HepG2 (cell line): ENCODE data around the gene UBE2O. TPM values are rescaled to one million over a fixed set of nuclear protein-coding genes. Genes with fewer than 3 reads are reported as not detected.

ENCODE experiments used
- HIC2 ChIP-seq: sonication (generic); formaldehyde crosslinking; IDR thresholded peaks from 2 replicates; pipeline ENCODE4 v1.9.0; 2022; ENCODE audit warnings: low read depth, missing genetic modification reagents
- KAT7 ChIP-seq: IDR thresholded peaks from 2 replicates; pipeline ENCODE4 v1.6.1; 2018; ENCODE audit warnings: borderline replicate concordance, missing compliant biosample characterization
- MAZ ChIP-seq, 2 experiments: sonication (generic) in 1 of 2; formaldehyde crosslinking in 1 of 2; IDR thresholded peaks; 2 replicates each; pipeline versions ENCODE4 v1.5.0 to v1.6.1; 2012 to 2020; ENCODE audit warnings: low read depth in 2 of 2, mild to moderate bottlenecking in 2 of 2, borderline replicate concordance in 1 of 2, improper control_type of control experiment in 1 of 2, low read length in 1 of 2, missing genetic modification reagents in 1 of 2, moderate library complexity in 1 of 2
- MTF2 ChIP-seq: sonication (generic); formaldehyde crosslinking; IDR thresholded peaks from 2 replicates; pipeline ENCODE4 v1.5.0; 2020; ENCODE audit warnings: missing genetic modification reagents, borderline replicate concordance
- NFATC3 ChIP-seq: sonication (generic); formaldehyde crosslinking; IDR thresholded peaks from 2 replicates; pipeline ENCODE4 v1.5.1; 2020; ENCODE audit warnings: mild to moderate bottlenecking, missing genetic modification reagents
- NKX3-1 ChIP-seq: sonication (generic); formaldehyde crosslinking; IDR thresholded peaks from 2 replicates; pipeline ENCODE4 v1.5.0; 2020; ENCODE audit warnings: missing genetic modification reagents
- POLR2AphosphoS5 ChIP-seq: IDR thresholded peaks from 2 replicates; pipeline ENCODE4 v1.6.1; 2012; ENCODE audit warnings: low read depth, low read length
- SNAI1 ChIP-seq: sonication (generic); formaldehyde crosslinking; IDR thresholded peaks from 2 replicates; pipeline ENCODE4 v1.5.0; 2020; ENCODE audit warnings: mild to moderate bottlenecking, missing genetic modification reagents, borderline replicate concordance
- SP4 ChIP-seq: sonication (generic); formaldehyde crosslinking; IDR thresholded peaks from 2 replicates; pipeline ENCODE4 v1.8.1; 2023; ENCODE audit warnings: mild to moderate bottlenecking, missing genetic modification reagents
- SP5 ChIP-seq: IDR thresholded peaks from 2 replicates; pipeline ENCODE4 v1.6.1; 2016; ENCODE audit warnings: low read depth, borderline replicate concordance
- ZBTB37 ChIP-seq: sonication (generic); formaldehyde crosslinking; IDR thresholded peaks from 2 replicates; pipeline ENCODE4 v1.4.0; 2020; ENCODE audit warnings: mild to moderate bottlenecking, missing genetic modification reagents
- ZNF329 ChIP-seq: sonication (generic); formaldehyde crosslinking; IDR thresholded peaks from 2 replicates; pipeline ENCODE4 v1.9.0; 2021; ENCODE audit warnings: low read depth, mild to moderate bottlenecking, missing genetic modification reagents
- ZNF691 ChIP-seq: sonication (generic); formaldehyde crosslinking; IDR thresholded peaks from 2 replicates; pipeline ENCODE4 v1.4.0; 2020; ENCODE audit warnings: missing genetic modification reagents, low read depth, mild to moderate bottlenecking, borderline replicate concordance
- ZNF781 ChIP-seq: sonication (generic); formaldehyde crosslinking; IDR thresholded peaks from 2 replicates; pipeline ENCODE4 v1.5.1; 2020; ENCODE audit warnings: borderline replicate concordance, mild to moderate bottlenecking, missing genetic modification reagents; ENCODE audit errors: not compliant biosample characterization
- ZNF782 ChIP-seq: sonication (generic); formaldehyde crosslinking; IDR thresholded peaks from 2 replicates; pipeline ENCODE4 v1.4.0; 2020; ENCODE audit warnings: missing genetic modification reagents, mild to moderate bottlenecking, borderline replicate concordance
- ZSCAN31 ChIP-seq: sonication (generic); formaldehyde crosslinking; IDR thresholded peaks from 2 replicates; pipeline ENCODE4 v1.5.0; 2020; ENCODE audit warnings: low read depth, mild to moderate bottlenecking, missing genetic modification reagents
- polyA plus RNA-seq, 8 experiments: library from polyadenylated mRNA; depleted of rRNA in 3 of 8; stranded (reverse) in 7 of 8; unstranded in 1 of 8; fragments of >200 nt; fragmentation: Illumina TruSeq in 4 of 8; extraction: Trizol in 4 of 8; gene quantifications; 2 replicates each; pipeline versions ENCODE4 v1.2.1 to v1.2.3, GENCODE V29; 2011 to 2016; ENCODE audit warnings: low read depth in 4 of 8, missing spikeins in 1 of 8, mixed read lengths in 1 of 8; ENCODE audit not compliant: insufficient read depth in 1 of 8
- total RNA-seq, 5 experiments: library from RNA; depleted of rRNA; stranded (reverse); fragments of >200 nt; fragmentation: Illumina TruSeq; extraction: Trizol; gene quantifications; 2 replicates each; pipeline ENCODE4 v1.2.3, GENCODE V29; 2016; ENCODE audit warnings: low read depth in 1 of 5
- TF ChIP-seq, protein P1 (sequence below): sonication (generic); formaldehyde crosslinking; IDR thresholded peaks from 2 replicates; pipeline ENCODE4 v1.8.0; 2023; ENCODE audit warnings: mild to moderate bottlenecking, missing genetic modification reagents

UBE2O gene
- total and polyA plus RNA-seq, 2 of the 13 experiments (the other 11 are each of a cell fraction or from before 2014, with no cell fraction given): 21.5 to 23.5 TPM

GRCh38 chr17:76452660-76453430 is at the start of gene UBE2O (continued):
- peak; percentile 83; the same call in 1 of the 2 replicates for TF ChIP-seq MAZ (IDR thresholded peaks at IDR 0.05; ENCODE audit: borderline replicate concordance, low read depth, low read length)
- peak; percentile 82; the same call in 1 of the 2 replicates for TF ChIP-seq MAZ (CRISPR knock-in tag; IDR thresholded peaks at IDR 0.05; ENCODE audit: low read depth)
- TF ChIP-seq ZNF782 (CRISPR knock-in tag): no peak
- 0 out of 2 replicates have a peak, but pooled peaks have one; percentile 11 for TF ChIP-seq HIC2 (CRISPR knock-in tag)
- TF ChIP-seq NFATC3 (CRISPR knock-in tag): no peak
- TF ChIP-seq NKX3-1 (CRISPR knock-in tag): 0 out of 2 replicates have a peak, but pooled peaks have one; percentile 67
- TF ChIP-seq SP5 (CRISPR knock-in tag): peak; percentile 65
- TF ChIP-seq SNAI1 (CRISPR knock-in tag): no peak
- no peak for TF ChIP-seq ZNF781 (CRISPR knock-in tag)
- peak; percentile 81 for TF ChIP-seq ZNF329 (CRISPR knock-in tag)
- 0 out of 2 replicates have a peak, but pooled peaks have one; percentile 37 for TF ChIP-seq MTF2 (CRISPR knock-in tag)
- peak; percentile 55; the same call in 1 of the 2 replicates for TF ChIP-seq POLR2AphosphoS5
- no peak for TF ChIP-seq ZBTB37 (CRISPR knock-in tag)
- TF ChIP-seq, protein P1, sequence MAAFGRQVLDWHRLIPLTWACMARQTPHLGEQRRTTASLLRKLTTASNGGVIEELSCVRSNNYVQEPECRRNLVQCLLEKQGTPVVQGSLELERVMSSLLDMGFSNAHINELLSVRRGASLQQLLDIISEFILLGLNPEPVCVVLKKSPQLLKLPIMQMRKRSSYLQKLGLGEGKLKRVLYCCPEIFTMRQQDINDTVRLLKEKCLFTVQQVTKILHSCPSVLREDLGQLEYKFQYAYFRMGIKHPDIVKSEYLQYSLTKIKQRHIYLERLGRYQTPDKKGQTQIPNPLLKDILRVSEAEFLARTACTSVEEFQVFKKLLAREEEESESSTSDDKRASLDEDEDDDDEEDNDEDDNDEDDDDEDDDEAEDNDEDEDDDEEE: peak; percentile 97
- TF ChIP-seq ZNF691: peak; percentile 48; the same call in 1 of the 2 replicates
- 0 out of 2 replicates have a peak, but pooled peaks have one; percentile 29 for TF ChIP-seq KAT7 (CRISPR knock-in tag)
- TF ChIP-seq ZSCAN31 (CRISPR knock-in tag): peak; percentile 96
- peak; percentile 97 for TF ChIP-seq SP4 (CRISPR knock-in tag)
